ENCODE data around the gene NEK1. TPM values are rescaled to one million over a fixed set of nuclear protein-coding genes. Genes with fewer than 3 reads are reported as not detected.

Gene NEK1
- total and polyA plus RNA-seq, 2 of the 8 experiments (the other 6 are each of a cell fraction or from before 2014, with no cell fraction given), result 3.9 to 11.7 TPM

- no peak for TF ChIP-seq ZNF274 (IDR thresholded peaks at IDR 0.05; ENCODE audit: borderline replicate concordance, extremely low read depth, low read length)
These were observed 171.9 kb downstream of the NEK1 start (continued) for GRCh38 chr4:169440446-169440845.
